Endothelial cell of umbilical vein (primary cell): ENCODE data around the gene LRP2BP. TPM values are rescaled to one million over a fixed set of nuclear protein-coding genes. Genes with fewer than 3 reads are reported as not detected.

Source experiments
- BruUV-seq: library from RNA; stranded (reverse); fragments of 400-500 nt; replicated peaks from 2 replicates; lab custom pipeline; 2021; lab: Mats Ljungman, UMichigan
- CTCF ChIA-PET: fragments of 300-600, 350-600 bp; sonication (Branson Sonifier 250); formaldehyde crosslinking; loops from one replicate; lab custom pipeline; 2021; ENCODE audit warnings: antibody characterized with exemption, inconsistent platforms; lab: Charles Lee
- POLR2A ChIA-PET: fragments of 300-600, 350-600 bp; sonication (Branson Sonifier 250); formaldehyde crosslinking; loops from one replicate; lab custom pipeline; 2021; ENCODE audit warnings: antibody characterized with exemption, inconsistent platforms; lab: Charles Lee
- DNase-seq: peaks from one replicate; pipeline ENCODE4 v3.0.0-alpha.2; 2011; ENCODE audit warnings: low read depth, low spot score
- FAIRE-seq: peaks from 2 replicates; lab custom pipeline; 2011; peaks lifted over from hg19 to GRCh38; lab: Jason Lieb, UNC
- H2AFZ ChIP-seq: 2 replicates; pipeline ENCODE4 v1.6.0; 2012; ENCODE audit warnings: low read depth, low read length, control low read depth, inconsistent platforms
- H3K27ac ChIP-seq: 2 replicates; pipeline ENCODE4 v1.5.1; 2011; ENCODE audit warnings: low read depth, mild to moderate bottlenecking, control low read depth, low read length, moderate library complexity; ENCODE audit not compliant: insufficient read depth
- H3K27me3 ChIP-seq, 2 experiments: 2 replicates each; pipeline versions ENCODE4 v1.6.0 to v1.6.1; 2011; ENCODE audit warnings: low read length in 2 of 2, mixed read lengths in 1 of 2; ENCODE audit not compliant: control insufficient read depth in 2 of 2, insufficient read depth in 2 of 2
- H3K36me3 ChIP-seq, 2 experiments: 2 replicates in 1 of 2; 3 replicates in 1 of 2; pipeline ENCODE4 v1.5.1; 2011; ENCODE audit warnings: low read length in 2 of 2, mild to moderate bottlenecking in 1 of 2, moderate library complexity in 1 of 2; ENCODE audit not compliant: control insufficient read depth in 2 of 2, insufficient read depth in 2 of 2; ENCODE audit errors: extremely low read depth in 1 of 2
- H3K4me1 ChIP-seq: 3 replicates; pipeline ENCODE4 v1.5.1; 2011; ENCODE audit warnings: mild to moderate bottlenecking, low read length; ENCODE audit not compliant: control insufficient read depth, insufficient read depth; ENCODE audit errors: extremely low read depth
- H3K4me2 ChIP-seq: 2 replicates; pipeline ENCODE4 v1.6.1; 2011; ENCODE audit warnings: low read length, control low read depth, mixed read lengths; ENCODE audit not compliant: insufficient read depth
- H3K4me3 ChIP-seq, 3 experiments: fragments of 200-600 bp in 1 of 3; sonication (generic), shearing (Covaris generic) in 1 of 3; replicated peaks in 1 of 3; 2 replicates each; pipeline ENCODE4 v1.5.1; 2011 to 2016; ENCODE audit warnings: control low read depth in 3 of 3, low read length in 3 of 3, mild to moderate bottlenecking in 2 of 3, inconsistent platforms in 1 of 3, low read depth in 1 of 3, moderate library complexity in 1 of 3; ENCODE audit not compliant: insufficient read depth in 1 of 3
- H3K79me2 ChIP-seq: 2 replicates; pipeline ENCODE4 v1.6.0; 2012; ENCODE audit warnings: low read length, inconsistent platforms; ENCODE audit not compliant: control insufficient read depth, insufficient read depth
- H3K9ac ChIP-seq: replicated peaks from 2 replicates; pipeline ENCODE3; 2011; ENCODE audit warnings: low read length, control low read depth; ENCODE audit not compliant: insufficient read depth; ENCODE audit errors: extremely low read depth
- H3K9me1 ChIP-seq: replicated peaks from 3 replicates; pipeline ENCODE4 v1.6.0; 2011; ENCODE audit warnings: mild to moderate bottlenecking, low read length; ENCODE audit not compliant: control insufficient read depth, insufficient read depth; ENCODE audit errors: extremely low read depth
- H3K9me3 ChIP-seq: replicated peaks from 2 replicates; pipeline ENCODE4 v1.5.1; 2012; ENCODE audit warnings: low read length, inconsistent platforms; ENCODE audit not compliant: control insufficient read depth, insufficient read depth
- H4K20me1 ChIP-seq: replicated peaks from 2 replicates; pipeline ENCODE3; 2011; ENCODE audit warnings: mild to moderate bottlenecking, low read length; ENCODE audit not compliant: control insufficient read depth, insufficient read depth; ENCODE audit errors: extremely low read depth
- CTCF ChIP-seq, 2 donors: IDR thresholded peaks; 1 replicate in 1 of 2; 2 replicates in 1 of 2; pipeline ENCODE4 v1.5.1; 2011; ENCODE audit warnings: low read length in 2 of 2, mild to moderate bottlenecking in 2 of 2, moderate library complexity in 2 of 2, control low read depth in 1 of 2, inconsistent platforms in 1 of 2, low read depth in 1 of 2; ENCODE audit not compliant: insufficient read depth in 1 of 2; ENCODE audit errors: extremely low read depth in 1 of 2
- EZH2 ChIP-seq: IDR thresholded peaks from 2 replicates; pipeline ENCODE4 v1.6.1; 2012; ENCODE audit warnings: borderline replicate concordance, low read depth, mild to moderate bottlenecking, moderate library complexity, low read length, inconsistent platforms; ENCODE audit not compliant: severe bottlenecking
- FOS ChIP-seq: IDR thresholded peaks from 2 replicates; pipeline ENCODE4 v1.6.1; 2011; ENCODE audit warnings: mild to moderate bottlenecking, low read length, moderate library complexity, borderline replicate concordance; ENCODE audit not compliant: insufficient read depth
- GATA2 ChIP-seq: IDR thresholded peaks from 2 replicates; pipeline ENCODE4 v1.7.0; 2011; ENCODE audit warnings: low read depth, mild to moderate bottlenecking, moderate library complexity, mixed read lengths, low read length; ENCODE audit not compliant: insufficient read length, insufficient read depth
- JUN ChIP-seq: IDR thresholded peaks from 2 replicates; pipeline ENCODE4 v1.6.1; 2011; ENCODE audit warnings: borderline replicate concordance, low read depth; ENCODE audit not compliant: insufficient read length, insufficient read depth
- MAX ChIP-seq: IDR thresholded peaks from 2 replicates; pipeline ENCODE4 v1.6.1; 2011; ENCODE audit not compliant: insufficient read depth, insufficient read length
- MYC ChIP-seq: IDR thresholded peaks from one replicate; pipeline ENCODE4 v1.6.1; 2011; ENCODE audit warnings: mild to moderate bottlenecking, low read depth, low read length
- POLR2A ChIP-seq: IDR thresholded peaks from 2 replicates; pipeline ENCODE4 v1.6.1; 2012; ENCODE audit warnings: low read depth, mild to moderate bottlenecking, control low read depth, low read length
- POLR2AphosphoS5 ChIP-seq: IDR thresholded peaks from 2 replicates; pipeline ENCODE4 v1.6.1; 2012; ENCODE audit warnings: low read depth, mild to moderate bottlenecking, control low read depth, low read length, moderate library complexity; ENCODE audit not compliant: insufficient read depth
- dilution Hi-C: fragments of 300-500 bp; cut with MboI; formaldehyde crosslinking; loops from one replicate; pipeline ENCODE4 v1.15.0; 2019; ENCODE audit warnings: low sequenced_read_pairs; ENCODE audit not compliant: extremely low pct_ligation_motif_present
- intact Hi-C: fragments of 100-400 bp; cut with micrococcal nuclease; formaldehyde crosslinking; loops from one replicate; pipeline ENCODE4 v1.10.0; 2022
- polyA plus RNA-seq, 4 experiments: library from polyadenylated mRNA; depleted of rRNA in 3 of 4; stranded (reverse) in 3 of 4; unstranded in 1 of 4; fragments of >200 nt; gene quantifications; 2 replicates each; pipeline versions ENCODE4 v1.2.1 to v1.2.3, GENCODE V29; 2011 to 2012; ENCODE audit warnings: missing spikeins in 1 of 4
- total RNA-seq: library from RNA; stranded (reverse); gene quantifications from 2 replicates; pipeline ENCODE4 v1.2.3, GENCODE V29; 2021

Gene LRP2BP
- total and polyA plus RNA-seq, 2 donors (not counting 3 experiments of a cell fraction or from before 2014, with no cell fraction given), result 0.18 to 0.53 TPM

GRCh38 chr4:185352741-185353140 lies 43.0 kb downstream of the LRP2BP start:
- H3K27me3 ChIP-seq, result no peaks in the 10 kb centered on the region
- dilution Hi-C loops, result no loop called here
- ChIA-PET CTCF (interaction anchor here (1.5 kb wide), 1 partner anchor 27 kb away, joined by 3 read pairs; no protein-coding TSS in a partner anchor), POLR2A (no interaction called here)
- peaks cover 7% of the 10 kb centered on the region for H3K4me1 ChIP-seq
- no peak overlapping the region for H3K4me2 ChIP-seq
- H3K9me1 ChIP-seq, result no peaks in the 10 kb centered on the region
- H4K20me1 ChIP-seq, result no peaks in the 10 kb centered on the region
- intact Hi-C loops, result no loop called here
- FAIRE-seq (no peak), DNase-seq (no peak)
- no peaks in the 10 kb centered on the region for H3K79me2 ChIP-seq
- TF ChIP-seq MAX, result no peak
- TF ChIP-seq GATA2, result no peak
- TF ChIP-seq POLR2A, result no peak
- no peak for TF ChIP-seq CTCF (IDR thresholded peaks at IDR 0.05; ENCODE audit: extremely low read depth in 1 of 2, insufficient read depth in 1 of 2, low read depth in 1 of 2, low read length in 2 of 2)
- TF ChIP-seq MYC, result no peak
- no peak for TF ChIP-seq EZH2
- no peak for TF ChIP-seq POLR2AphosphoS5
- TF ChIP-seq FOS, result no peak
- TF ChIP-seq JUN, result no peak
- no TSS peak for BruUV-seq
- H3K9ac ChIP-seq, result no peak overlapping the region
- H3K27ac ChIP-seq, result no peak overlapping the region
- no peak overlapping the region for H3K4me3 ChIP-seq
- no peaks in the 10 kb centered on the region for H3K9me3 ChIP-seq
- peaks cover 0 to 7% of the 10 kb centered on the region in 2 experiments for H3K36me3 ChIP-seq
- H2AFZ ChIP-seq, result no peak overlapping the region
